Measurements from ENCODE around the gene HSD11B1.

The HSD11B1 gene

GRCh38 chr1:209767706-209768105 lies 63.1 kb downstream of the HSD11B1 start:
- no peak for TF ChIP-seq REST (IDR thresholded peaks at IDR 0.05; ENCODE audit: insufficient read depth in 1 of 2, low read depth in 2 of 2, low read length in 2 of 2)
- no peak for TF ChIP-seq TAF1 (IDR thresholded peaks at IDR 0.05; ENCODE audit: borderline replicate concordance, insufficient read depth, low read length)
- TF ChIP-seq POLR2AphosphoS5 (IDR thresholded peaks at IDR 0.05; ENCODE audit: low read depth, low read length) = no peak
- no peak for TF ChIP-seq SIN3A (IDR thresholded peaks at IDR 0.05; ENCODE audit: borderline replicate concordance, insufficient read depth, low read length)
- TF ChIP-seq FOXP2 (optimal IDR thresholded peaks at IDR 0.05; ENCODE audit: borderline replicate concordance, extremely low read depth, extremely low read length, insufficient read depth) = no peak

- TF ChIP-seq FOXP2 (optimal IDR thresholded peaks at IDR 0.05; ENCODE audit: borderline replicate concordance, extremely low read depth, extremely low read length, insufficient read depth) (no peak), POLR2AphosphoS5 (IDR thresholded peaks at IDR 0.05; ENCODE audit: low read depth, low read length) (no peak), TAF1 (IDR thresholded peaks at IDR 0.05; ENCODE audit: borderline replicate concordance, insufficient read depth, low read length) (no peak), REST (IDR thresholded peaks at IDR 0.05; ENCODE audit: insufficient read depth in 1 of 2, low read depth in 2 of 2, low read length in 2 of 2) (no peak), SIN3A (IDR thresholded peaks at IDR 0.05; ENCODE audit: borderline replicate concordance, insufficient read depth, low read length) (no peak)
Measured at GRCh38 chr1:209768354-209768774, 63.7 kb downstream of the HSD11B1 start.

GRCh38 chr1:209769171-209769904 lies 64.7 kb downstream of the HSD11B1 start:
- TF ChIP-seq SIN3A (IDR thresholded peaks at IDR 0.05; ENCODE audit: borderline replicate concordance, insufficient read depth, low read length) (0 out of 2 replicates have a peak, but pooled peaks have one; percentile 53), REST (IDR thresholded peaks at IDR 0.05; ENCODE audit: insufficient read depth in 1 of 2, low read depth in 2 of 2, low read length in 2 of 2) (no peak)

GRCh38 chr1:209769971-209770370 lies 65.3 kb downstream of the HSD11B1 start:
- no peak for TF ChIP-seq POLR2AphosphoS5 (IDR thresholded peaks at IDR 0.05; ENCODE audit: low read depth, low read length)
- TF ChIP-seq REST (IDR thresholded peaks at IDR 0.05; ENCODE audit: insufficient read depth in 1 of 2, low read depth in 2 of 2, low read length in 2 of 2) = no peak
- TF ChIP-seq TAF1 (IDR thresholded peaks at IDR 0.05; ENCODE audit: borderline replicate concordance, insufficient read depth, low read length) = no peak
- TF ChIP-seq SIN3A (IDR thresholded peaks at IDR 0.05; ENCODE audit: borderline replicate concordance, insufficient read depth, low read length) = no peak
- TF ChIP-seq FOXP2 (optimal IDR thresholded peaks at IDR 0.05; ENCODE audit: borderline replicate concordance, extremely low read depth, extremely low read length, insufficient read depth) = no peak
